GM18498 (cell line): ENCODE data around the gene L2HGDH.
"Not testable (repeated sequence)": the region's sequence is repeated elsewhere in the genome, so short reads cannot be mapped to it uniquely, and the experiment has no call there.

Source experiments
- ATAC-seq: cut with Tn5 transposase; IDR thresholded peaks from one replicate; pipeline ENCODE4 v1.9.1; 2021; ENCODE audit warnings: mild to moderate bottlenecking, moderate library complexity; ENCODE audit not compliant: unreplicated experiment

The L2HGDH gene

DNA sequence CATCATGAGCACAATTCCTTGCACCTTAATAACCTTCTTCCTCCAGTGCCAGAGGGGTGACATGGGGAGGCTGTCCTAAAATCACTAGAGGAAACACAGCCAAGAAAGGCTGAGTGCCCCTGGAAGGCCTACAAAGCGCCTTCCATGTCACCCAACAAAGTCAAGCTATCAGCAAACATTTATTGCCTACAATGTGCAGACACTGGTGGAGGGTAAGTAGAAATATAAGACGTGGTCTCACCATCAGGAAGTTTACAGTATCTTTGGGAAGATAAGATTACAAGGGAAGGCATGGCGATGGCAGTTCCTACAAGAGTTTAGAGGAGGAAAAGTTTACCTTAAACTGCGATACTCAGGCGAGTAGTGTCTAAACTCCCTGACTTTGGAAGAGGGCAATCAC is 28.0 kb upstream of the L2HGDH start:
- no peak for ATAC-seq

GRCh38 chr14:50339178-50339804 is 27.3 kb upstream of the L2HGDH start:
- no peak for ATAC-seq

DNA sequence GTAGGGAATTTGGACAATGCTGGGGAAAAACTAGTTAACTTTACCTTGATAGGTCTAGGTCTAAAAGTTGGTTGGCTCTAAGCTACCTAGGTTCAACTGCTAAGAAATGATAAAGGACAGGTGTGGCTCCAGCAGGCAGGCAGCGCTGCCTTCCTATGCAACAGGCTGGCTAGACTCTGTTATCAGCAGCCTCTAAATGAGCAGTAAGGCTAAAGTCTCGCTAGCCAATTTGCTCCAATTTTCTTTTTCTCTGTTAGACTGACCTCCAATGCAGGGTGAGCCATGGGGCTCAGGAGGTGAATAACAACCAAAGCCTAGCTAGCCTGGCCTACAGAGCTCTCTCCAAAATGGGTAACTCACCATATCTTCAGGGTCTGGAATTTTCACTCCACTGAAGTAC is 26.6 kb upstream of the L2HGDH start:
- no peak for ATAC-seq

- no peak for ATAC-seq
Measured at GRCh38 chr14:50335989-50336824, 24.2 kb upstream of the L2HGDH start.

- ATAC-seq = no peak
Measured at GRCh38 chr14:50335389-50335788, 23.4 kb upstream of the L2HGDH start.

GRCh38 chr14:50334211-50334610 is 22.2 kb upstream of the L2HGDH start:
- ATAC-seq = no peak

- ATAC-seq = no peak
Measured at GRCh38 chr14:50333014-50333509, 21.0 kb upstream of the L2HGDH start.

DNA sequence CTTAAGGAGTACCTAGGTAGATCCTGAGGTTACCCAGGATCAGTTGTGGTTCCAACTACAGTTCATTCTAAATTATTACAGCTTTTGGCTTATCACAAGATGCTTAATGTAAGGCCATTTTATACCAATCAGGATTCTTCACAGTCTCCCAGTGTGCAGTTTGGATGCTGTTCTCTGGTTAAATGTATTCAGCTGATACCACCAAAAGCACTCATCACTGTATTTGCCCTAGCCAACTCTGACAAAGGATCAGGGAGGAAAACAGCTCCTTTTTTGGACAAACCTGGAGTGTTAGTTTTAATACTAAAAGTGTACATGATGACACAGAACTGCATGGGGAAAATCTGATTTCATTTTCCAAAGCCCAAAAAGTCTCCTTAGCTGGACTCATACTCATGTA is 19.6 kb upstream of the L2HGDH start:
- ATAC-seq = no peak

DNA sequence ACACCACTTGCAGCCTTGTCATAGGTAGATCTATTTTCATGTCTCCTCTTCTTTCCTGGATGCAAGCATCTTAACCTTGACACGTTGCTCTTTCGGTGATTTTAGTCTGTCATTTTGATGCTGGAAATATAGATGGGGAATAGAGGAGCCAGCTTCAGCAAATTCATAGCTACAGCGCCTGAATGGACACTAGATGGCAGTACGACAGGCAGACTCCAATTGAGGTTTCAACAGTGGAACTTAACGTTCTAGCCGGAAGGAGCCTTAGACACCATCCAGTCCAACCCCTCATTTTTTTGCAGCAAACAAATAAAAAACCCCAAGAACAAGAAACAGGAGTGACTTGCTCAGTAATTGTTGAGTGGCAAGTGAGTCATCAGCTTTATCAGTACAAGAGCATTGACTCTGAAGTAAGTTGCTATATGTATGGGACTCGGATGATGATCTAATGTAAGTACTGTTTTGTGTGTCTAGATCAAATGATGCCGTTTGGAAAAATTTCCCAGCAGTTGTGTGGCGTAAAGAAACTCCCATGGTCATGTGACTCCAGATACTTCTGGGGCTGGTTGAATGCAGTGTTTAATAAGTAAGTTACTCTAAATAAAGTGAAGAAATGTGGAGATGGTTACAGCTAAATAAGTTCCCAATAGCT is 9.1 kb upstream of the L2HGDH start:
- ATAC-seq = peak; percentile 88

DNA sequence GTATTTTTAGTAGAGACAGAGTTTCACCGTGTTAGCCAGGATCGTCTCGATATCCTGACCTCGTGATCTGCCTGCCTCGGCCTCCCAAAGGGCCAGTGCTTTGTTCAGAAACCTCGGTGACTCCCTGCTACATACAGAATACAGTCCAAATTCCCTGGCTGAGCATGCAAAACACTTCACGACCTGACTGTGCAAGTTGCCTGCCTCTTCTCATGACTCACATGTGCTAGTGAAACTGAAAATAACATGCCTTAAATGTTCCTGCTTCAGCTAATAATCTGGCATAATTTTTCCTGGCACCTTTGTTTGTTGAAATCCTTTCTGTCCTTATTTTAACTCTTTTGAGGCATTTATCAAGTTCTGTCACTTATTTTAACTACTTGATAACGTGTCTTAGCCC is 8.3 kb upstream of the L2HGDH start:
- peak; percentile 30 for ATAC-seq

GRCh38 chr14:50319721-50320120 is 7.7 kb upstream of the L2HGDH start:
- no peak for ATAC-seq

DNA sequence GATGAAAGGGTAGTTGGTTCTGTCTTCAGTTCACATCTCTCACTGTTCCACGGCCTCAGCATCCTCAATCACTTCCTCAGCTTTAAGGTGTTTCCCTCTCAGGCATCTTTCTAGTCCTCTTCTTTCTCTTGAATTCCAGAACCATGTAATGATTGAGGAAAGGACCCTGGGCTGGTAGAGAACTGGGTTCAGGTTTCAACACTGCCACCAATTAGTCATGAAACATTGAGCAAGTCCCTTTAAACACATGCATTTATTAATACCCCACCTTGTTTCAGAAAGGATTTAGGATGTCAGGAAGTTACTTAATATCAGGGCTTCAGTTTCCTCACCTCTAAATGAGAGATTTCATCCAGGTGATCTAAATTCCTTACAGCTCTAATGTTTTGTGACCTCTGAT is 7.3 kb upstream of the L2HGDH start:
- ATAC-seq = no peak

- ATAC-seq = no peak
Measured at GRCh38 chr14:50318031-50318626, 6.1 kb upstream of the L2HGDH start.

GRCh38 chr14:50314098-50314497 is 2.1 kb upstream of the L2HGDH start:
- not testable (repeated sequence) for ATAC-seq

GRCh38 chr14:50312734-50313054 is 665 bp upstream of the L2HGDH start:
- peak; percentile 28 for ATAC-seq

GRCh38 chr14:50311337-50311971 is 575 bp downstream of the L2HGDH start:
- ATAC-seq = no peak

DNA sequence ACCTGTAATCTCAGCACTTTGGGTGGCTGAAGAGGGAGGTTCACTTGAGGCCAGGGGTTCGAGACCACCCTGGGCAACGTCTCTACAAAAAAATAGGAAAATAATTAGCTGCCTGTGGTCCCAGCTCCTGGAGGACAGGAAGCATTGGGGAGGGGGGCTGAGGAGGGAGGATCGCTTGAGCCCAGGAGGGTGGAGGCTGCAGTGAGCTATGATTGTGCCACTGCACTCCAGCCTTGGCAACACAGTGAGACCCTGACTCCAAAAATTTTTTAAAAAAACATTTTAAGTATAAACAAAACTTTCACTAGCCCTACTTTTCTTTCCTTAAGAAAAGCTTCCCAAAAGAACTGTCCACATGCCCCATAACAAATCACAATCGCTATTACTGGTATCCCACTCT is 1.6 kb downstream of the L2HGDH start:
- ATAC-seq = no peak

GRCh38 chr14:50308363-50308915 is 3.6 kb downstream of the L2HGDH start:
- ATAC-seq = no peak

DNA sequence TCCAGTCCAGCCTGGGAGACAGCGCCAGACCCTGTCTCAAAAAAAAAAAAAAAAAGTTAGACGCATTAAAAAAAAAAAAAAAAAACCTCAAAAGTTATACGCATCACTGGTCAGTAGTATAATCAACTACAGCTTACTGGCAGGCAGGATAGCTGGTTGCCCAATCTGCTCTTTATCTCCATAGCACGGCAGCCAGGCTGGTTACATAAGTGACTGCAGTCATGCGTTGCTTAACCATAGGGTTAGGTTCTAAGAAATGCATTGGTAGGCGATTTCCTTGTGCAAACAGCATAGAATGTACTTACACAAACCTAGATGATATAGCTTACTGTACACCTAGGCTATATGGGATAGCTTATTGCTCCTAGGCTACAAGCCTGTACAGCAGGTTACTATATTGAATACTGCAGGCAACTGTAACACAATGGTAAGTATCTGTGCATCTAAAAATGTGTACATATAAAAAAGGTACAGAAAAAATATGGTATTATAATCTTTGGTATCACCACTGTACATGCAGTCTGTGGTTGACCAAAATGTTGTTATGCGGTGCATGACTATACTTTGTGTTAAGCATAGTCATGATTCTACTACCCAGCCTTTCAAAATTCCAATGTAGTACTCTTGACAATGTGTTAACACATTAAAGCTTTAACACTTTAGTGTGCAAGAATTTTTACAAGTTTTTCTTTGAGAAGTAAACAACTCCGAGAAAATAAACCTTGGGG is 8.1 kb downstream of the L2HGDH start:
- no peak for ATAC-seq

- ATAC-seq = no peak
Measured at GRCh38 chr14:50301914-50302313, 10.1 kb downstream of the L2HGDH start.
